Fibroblast of pulmonary artery (primary cell): Measurements from ENCODE around the gene UBE2E2.
A peak's percentile ranks its signal among the peaks of the same experiment; 100 is the strongest.

Source experiments
- DNase-seq: peaks from one replicate; pipeline ENCODE4 v3.0.0-alpha.2; 2010; ENCODE audit warnings: low read depth
- H3K4me3 ChIP-seq: replicated peaks from 2 replicates; pipeline ENCODE4 v1.5.1; 2011; ENCODE audit warnings: low read depth, mild to moderate bottlenecking, control low read depth, low read length, moderate library complexity
- CTCF ChIP-seq: IDR thresholded peaks from 2 replicates; pipeline ENCODE4 v1.5.1; 2011; ENCODE audit warnings: mild to moderate bottlenecking, control low read depth, low read length, inconsistent platforms; ENCODE audit errors: missing control alignments

Gene UBE2E2

GRCh38 chr3:23479615-23480328, 276.6 kb downstream of the UBE2E2 start:
- no peak for DNase-seq
- no peak overlapping the region for H3K4me3 ChIP-seq
- no peak for TF ChIP-seq CTCF

DNA sequence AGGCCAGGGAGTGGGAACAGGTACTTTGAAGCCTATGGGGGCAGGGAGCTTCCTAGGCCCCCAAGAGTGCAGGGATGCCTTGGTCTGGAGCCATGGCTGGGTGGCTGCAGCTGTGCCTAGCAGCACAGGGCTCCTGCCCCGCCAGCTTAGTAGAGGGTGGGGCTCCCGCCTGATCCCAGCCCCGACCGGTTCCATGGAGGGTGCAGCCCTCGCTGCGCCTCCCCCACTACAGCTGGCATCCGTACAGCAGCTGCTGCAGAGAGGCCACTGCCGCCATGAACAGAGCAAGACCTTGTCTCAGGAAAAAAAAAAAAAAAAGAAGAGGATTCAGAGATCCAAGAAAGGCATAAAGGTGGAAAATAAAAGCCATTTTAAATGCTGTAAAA, 277.2 kb downstream of the UBE2E2 start:
- no peak for TF ChIP-seq CTCF

DNA sequence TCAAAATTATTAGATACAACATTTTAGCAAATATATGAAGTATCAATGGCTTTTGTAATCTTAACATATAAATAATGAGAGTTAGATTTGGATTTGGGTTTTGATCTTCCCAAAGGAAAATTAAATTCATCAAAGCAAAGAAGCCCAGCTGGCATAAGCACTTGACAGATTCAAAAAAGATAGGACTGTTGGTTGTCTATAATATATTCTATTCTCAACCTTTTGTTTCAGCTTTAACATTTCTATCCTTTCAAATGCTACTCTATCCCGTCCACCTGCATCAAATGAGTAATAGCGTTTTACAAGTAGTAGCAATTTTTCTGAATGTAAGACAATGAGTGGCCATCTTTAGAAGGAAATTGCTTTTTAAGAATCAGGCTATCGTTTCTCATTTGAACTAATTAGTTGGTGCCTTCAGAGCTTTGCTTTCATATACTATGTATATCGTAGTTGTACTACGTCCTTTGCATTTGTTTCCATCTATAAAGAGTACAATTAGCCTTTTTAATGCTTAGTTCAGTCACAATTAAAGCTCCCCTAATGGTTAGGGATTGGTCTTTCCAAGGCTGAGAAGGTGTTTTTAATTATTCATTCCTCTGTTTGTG, 278.0 kb downstream of the UBE2E2 start:
- TF ChIP-seq CTCF = no peak
- DNase-seq = no peak
- no peak overlapping the region for H3K4me3 ChIP-seq

More for the DNA sequence above, 277.2 kb downstream of the UBE2E2 start:
- H3K4me3 ChIP-seq = no peak overlapping the region
- no peak for DNase-seq

- no peak for DNase-seq
- TF ChIP-seq CTCF = no peak
- no peak overlapping the region for H3K4me3 ChIP-seq
These were observed 278.6 kb downstream of the UBE2E2 start for GRCh38 chr3:23481616-23482278.

- H3K4me3 ChIP-seq = no peak overlapping the region
- TF ChIP-seq CTCF = no peak
- peak; percentile 19 for DNase-seq
These were observed 281.3 kb downstream of the UBE2E2 start for GRCh38 chr3:23484386-23484785.

- DNase-seq = no peak
- TF ChIP-seq CTCF = no peak
- no peak overlapping the region for H3K4me3 ChIP-seq
These were observed 282.8 kb downstream of the UBE2E2 start for GRCh38 chr3:23485922-23486321.

DNA sequence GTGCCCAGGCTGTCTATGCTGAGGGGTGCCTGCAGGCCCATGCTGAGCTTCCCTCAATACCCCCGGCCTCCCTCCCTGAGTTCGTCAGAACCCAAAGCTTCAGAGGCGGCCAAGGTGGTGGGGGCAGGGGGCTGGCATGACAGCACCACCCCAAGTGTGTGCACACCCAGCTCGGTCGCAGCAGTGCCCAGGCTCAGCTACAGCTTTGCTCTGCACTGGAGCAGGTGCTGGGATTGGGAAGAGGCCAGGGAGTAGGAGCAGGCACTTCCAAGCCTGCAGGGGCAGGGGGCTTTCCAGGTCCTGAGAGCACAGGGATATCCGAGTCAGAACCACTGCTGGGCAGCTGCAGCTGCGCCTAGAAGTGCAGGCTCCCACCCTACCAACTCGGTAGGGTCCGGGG, 283.9 kb downstream of the UBE2E2 start:
- no peak overlapping the region for H3K4me3 ChIP-seq
- no peak for DNase-seq
- no peak for TF ChIP-seq CTCF
